H9 (cell line): ENCODE results near the gene PATE4. TPM values are rescaled to one million over a fixed set of nuclear protein-coding genes. Genes with fewer than 3 reads are reported as not detected.

ENCODE experiments used
- DNase-seq: peaks from one replicate; pipeline ENCODE4 v3.0.0-alpha.2; 2017
- H2AFZ ChIP-seq: one replicate; pipeline ENCODE4 v1.6.1; 2013; ENCODE audit warnings: mild to moderate bottlenecking, low read length, control low read depth, moderate library complexity
- H2AK5ac ChIP-seq: 2 replicates; pipeline ENCODE4 v1.6.1; 2013; ENCODE audit warnings: low read length, control low read depth, mixed read lengths; ENCODE audit not compliant: insufficient read length
- H2BK120ac ChIP-seq: one replicate; pipeline ENCODE4 v1.6.1; 2013; ENCODE audit warnings: low read depth, mild to moderate bottlenecking, low read length, control low read depth, inconsistent platforms; ENCODE audit not compliant: poor library complexity, severe bottlenecking
- H2BK12ac ChIP-seq: 2 replicates; pipeline ENCODE4 v1.6.1; 2013; ENCODE audit warnings: low read length, control low read depth, mixed read lengths, low read depth; ENCODE audit not compliant: insufficient read length
- H2BK15ac ChIP-seq: 2 replicates; pipeline ENCODE4 v1.6.1; 2013; ENCODE audit warnings: low read depth, low read length, control low read depth
- H2BK20ac ChIP-seq: one replicate; pipeline ENCODE4 v1.6.1; 2013; ENCODE audit warnings: low read depth, mild to moderate bottlenecking, low read length, control low read depth, inconsistent platforms; ENCODE audit not compliant: poor library complexity, severe bottlenecking
- H2BK5ac ChIP-seq: 2 replicates; pipeline ENCODE4 v1.6.1; 2013; ENCODE audit warnings: low read length, control low read depth, mixed read lengths; ENCODE audit not compliant: insufficient read length
- H3K14ac ChIP-seq: 2 replicates; pipeline ENCODE4 v1.6.1; 2013; ENCODE audit warnings: low read length, control low read depth; ENCODE audit not compliant: insufficient read depth
- H3K18ac ChIP-seq: 2 replicates; pipeline ENCODE4 v1.6.1; 2013; ENCODE audit warnings: low read depth, mild to moderate bottlenecking, mixed read lengths, low read length, control low read depth; ENCODE audit not compliant: insufficient read length
- H3K23ac ChIP-seq: 2 replicates; pipeline ENCODE4 v1.6.1; 2013; ENCODE audit warnings: low read length, control low read depth, mixed read lengths, low read depth; ENCODE audit not compliant: insufficient read length
- H3K23me2 ChIP-seq: 2 replicates; pipeline ENCODE4 v1.6.1; 2013; ENCODE audit warnings: low read depth, mild to moderate bottlenecking, mixed read lengths, low read length, control low read depth; ENCODE audit not compliant: insufficient read length, poor library complexity, severe bottlenecking
- H3K27ac ChIP-seq: 2 replicates; pipeline ENCODE4 v1.5.1; 2013; ENCODE audit warnings: low read length, control low read depth, mixed read lengths, low read depth; ENCODE audit not compliant: insufficient read length
- H3K27me3 ChIP-seq: 2 replicates; pipeline ENCODE4 v1.6.1; 2013; ENCODE audit warnings: low read length, control low read depth, inconsistent platforms; ENCODE audit not compliant: insufficient read depth
- H3K4ac ChIP-seq: 2 replicates; pipeline ENCODE4 v1.6.1; 2013; ENCODE audit warnings: low read depth, mild to moderate bottlenecking, control low read depth, inconsistent platforms, low read length, moderate library complexity
- H3K4me1 ChIP-seq: 2 replicates; pipeline ENCODE4 v1.6.1; 2013; ENCODE audit warnings: low read length, control low read depth, inconsistent platforms; ENCODE audit not compliant: insufficient read depth
- H3K4me2 ChIP-seq: 2 replicates; pipeline ENCODE4 v1.6.1; 2013; ENCODE audit warnings: low read length, control low read depth, mixed read lengths; ENCODE audit not compliant: insufficient read length, insufficient read depth
- H3K56ac ChIP-seq: 2 replicates; pipeline ENCODE4 v1.6.1; 2013; ENCODE audit warnings: low read depth, mild to moderate bottlenecking, mixed read lengths, low read length, control low read depth; ENCODE audit not compliant: insufficient read length
- H3K79me1 ChIP-seq: 2 replicates; pipeline ENCODE4 v1.6.1; 2013; ENCODE audit warnings: low read depth, mild to moderate bottlenecking, moderate library complexity, low read length, control low read depth, inconsistent platforms; ENCODE audit not compliant: insufficient read depth, poor library complexity, severe bottlenecking
- H3K79me2 ChIP-seq: 2 replicates; pipeline ENCODE4 v1.6.1; 2013; ENCODE audit warnings: low read length, control low read depth, inconsistent platforms; ENCODE audit not compliant: insufficient read depth
- H3K9ac ChIP-seq: 2 replicates; pipeline ENCODE4 v1.6.1; 2013; ENCODE audit warnings: low read length, control low read depth, mixed read lengths; ENCODE audit not compliant: insufficient read length; ENCODE audit errors: extremely low read depth
- H3K9me3 ChIP-seq: one replicate; pipeline ENCODE4 v1.6.1; 2013; ENCODE audit warnings: low read depth, low read length, inconsistent platforms; ENCODE audit not compliant: control insufficient read depth
- H3T11ph ChIP-seq: one replicate; pipeline ENCODE4 v1.6.1; 2013; ENCODE audit warnings: mild to moderate bottlenecking, low read length, control low read depth, inconsistent platforms
- H4K20me1 ChIP-seq: one replicate; pipeline ENCODE4 v1.6.1; 2013; ENCODE audit not compliant: control insufficient read depth, insufficient read length, insufficient read depth
- H4K5ac ChIP-seq: 2 replicates; pipeline ENCODE4 v1.6.1; 2013; ENCODE audit warnings: low read depth, mild to moderate bottlenecking, mixed read lengths, low read length, control low read depth; ENCODE audit not compliant: insufficient read length
- H4K8ac ChIP-seq: replicated peaks from 2 replicates; pipeline ENCODE4 v1.6.1; 2013; ENCODE audit warnings: low read length, control low read depth, mixed read lengths, low read depth; ENCODE audit not compliant: insufficient read length
- H4K91ac ChIP-seq: 2 replicates; pipeline ENCODE4 v1.6.1; 2013; ENCODE audit warnings: low read depth, mild to moderate bottlenecking, moderate library complexity, mixed read lengths, low read length, control low read depth; ENCODE audit not compliant: insufficient read length
- H3K27ac Mint-ChIP-seq, 3 experiments: 2 replicates in 2 of 3; 3 replicates in 1 of 3; pipeline ENCODE4 v1.8.0; 2020 to 2021; ENCODE audit warnings: mixed read lengths in 3 of 3, mild to moderate bottlenecking in 1 of 3, moderate library complexity in 1 of 3
- H3K27me3 Mint-ChIP-seq: 2 replicates; pipeline ENCODE4 v1.8.0; 2021; ENCODE audit warnings: low read depth, mild to moderate bottlenecking, moderate library complexity, mixed read lengths
- H3K36me3 Mint-ChIP-seq, 3 experiments: 2 replicates in 2 of 3; 3 replicates in 1 of 3; pipeline ENCODE4 v1.8.0; 2020 to 2021; ENCODE audit warnings: low read depth in 3 of 3, mixed read lengths in 3 of 3; ENCODE audit not compliant: insufficient read depth in 1 of 3
- H3K4me1 Mint-ChIP-seq, 2 experiments: 2 replicates each; pipeline ENCODE4 v1.8.0; 2020; ENCODE audit warnings: mixed read lengths in 2 of 2
- H3K4me3 Mint-ChIP-seq, 2 experiments: 2 replicates in 1 of 2; 3 replicates in 1 of 2; pipeline ENCODE4 v1.8.0; 2020 to 2021; ENCODE audit warnings: mild to moderate bottlenecking in 2 of 2, mixed read lengths in 2 of 2, moderate library complexity in 1 of 2
- H3K9me3 Mint-ChIP-seq, 2 experiments: 2 replicates in 1 of 2; 3 replicates in 1 of 2; pipeline ENCODE4 v1.8.0; 2020; ENCODE audit warnings: mild to moderate bottlenecking in 2 of 2, mixed read lengths in 2 of 2, moderate library complexity in 1 of 2
- CTCF ChIP-seq: fragments of 200-600 bp; sonication (generic); conservative IDR thresholded peaks from 3 replicates; pipeline ENCODE4 v1.8.0; 2021; ENCODE audit warnings: antibody characterized with exemption, mild to moderate bottlenecking
- WGBS: extraction: QIAGEN DNeasy Blood & Tissue Kit; methylation state at CpG from one replicate; pipeline ENCODE4 v1.1.7; 2013; ENCODE audit warnings: missing lambda C conversion rate, low lambda C conversion rate, mixed read lengths; ENCODE audit not compliant: insufficient read length; ENCODE audit errors: extremely low coverage; 5-methylcytosine and 5-hydroxymethylcytosine counted together
- total RNA-seq: library from RNA; stranded (reverse); gene quantifications from 2 replicates; pipeline ENCODE4 v1.2.1, GENCODE V29; 2021

Gene PATE4
- total RNA-seq, 1 experiment from 2014 or later, result not detected

GRCh38 chr11:125871391-125872137, 38.4 kb downstream of the PATE4 start:
- H2BK20ac ChIP-seq, result no peak overlapping the region
- H3K4me3 Mint-ChIP-seq, result no peak overlapping the region
- no peaks in the 10 kb centered on the region for H3K27me3 Mint-ChIP-seq
- no peak overlapping the region for H2BK15ac ChIP-seq
- H3K79me2 ChIP-seq, result no peaks in the 10 kb centered on the region; the same call in 1 of the 2 replicates
- peak; percentile 77 for DNase-seq
- H3K4me1 ChIP-seq, result no peaks in the 10 kb centered on the region
- H4K20me1 ChIP-seq, result no peaks in the 10 kb centered on the region
- peaks cover 0 to 6% (median 0%) of the 10 kb centered on the region in 3 experiments; a peak in 2 of 7 replicates for H3K36me3 Mint-ChIP-seq
- no peaks in the 10 kb centered on the region for H3K27me3 ChIP-seq
- H3K4ac ChIP-seq, result no peak overlapping the region
- no peak overlapping the region for H2BK120ac ChIP-seq
- no peak overlapping the region for H4K91ac ChIP-seq
- TF ChIP-seq CTCF, result peak; percentile 78
- H2AFZ ChIP-seq, result no peak overlapping the region
- H3K4me2 ChIP-seq, result no peak overlapping the region
- no peak overlapping the region for H3T11ph ChIP-seq
- WGBS, result no CpG with 5 or more reads among the region's 10 CpGs
- no peak overlapping the region for H2AK5ac ChIP-seq
- no peak overlapping the region for H3K23ac ChIP-seq
- no peaks in the 10 kb centered on the region for H3K9me3 ChIP-seq
- no peak overlapping the region for H3K27ac Mint-ChIP-seq
- H3K56ac ChIP-seq, result no peak overlapping the region
- H2BK5ac ChIP-seq, result no peak overlapping the region
- no peaks in the 10 kb centered on the region for H3K23me2 ChIP-seq
- no peak overlapping the region for H3K9ac ChIP-seq
- no peak overlapping the region for H3K18ac ChIP-seq
- no peak overlapping the region for H3K14ac ChIP-seq
- no peaks in the 10 kb centered on the region for H3K79me1 ChIP-seq
- no peak overlapping the region for H4K5ac ChIP-seq
- peaks cover 9 to 15% of the 10 kb centered on the region in 2 experiments for H3K4me1 Mint-ChIP-seq
- no peak overlapping the region for H4K8ac ChIP-seq
- no peak overlapping the region for H3K27ac ChIP-seq
- peaks cover 6 to 13% of the 10 kb centered on the region in 2 experiments; a peak in 3 of 5 replicates for H3K9me3 Mint-ChIP-seq
- no peak overlapping the region for H2BK12ac ChIP-seq
